ENCODE measurements around the gene ELMO3. TPM values are rescaled to one million over a fixed set of nuclear protein-coding genes. Genes with fewer than 3 reads are reported as not detected.

The ELMO3 gene
- 2.6 and 3.0 TPM in 2 replicates for total RNA-seq (2014; rRNA removed; shearing (Covaris generic))
- 1.1 and 1.3 TPM in 2 replicates for polyA plus RNA-seq (2015; cell fraction: cytosol; rRNA removed)
- 14.7 and 17.2 TPM in 2 replicates for polyA plus RNA-seq (2015; cell fraction: nucleus; rRNA removed)

- no peak for DNase-seq (ENCODE audit: low read depth)
These were observed at the start of gene ELMO3 for GRCh38 chr16:67199011-67199807. TSS of gene ELMO3 (plus strand) at chr16:67199131. CDS start at chr16:67199327, 196 bp downstream.

GRCh38 chr16:67149276-67150046 lies 49.5 kb upstream of the ELMO3 start:
- no peak for DNase-seq (ENCODE audit: low read depth)

GRCh38 chr16:67150047-67150832 lies 48.7 kb upstream of the ELMO3 start:
- no peak for DNase-seq (ENCODE audit: low read depth)

GRCh38 chr16:67150833-67151396 lies 48.0 kb upstream of the ELMO3 start, which contains the start of gene B3GNT9:
TSS of gene B3GNT9 (minus strand) at chr16:67150998. CDS start at chr16:67150485, 513 bp downstream.
- peak; percentile 26 for DNase-seq (ENCODE audit: low read depth)

- no peak for DNase-seq (ENCODE audit: low read depth)
These were observed 47.4 kb upstream of the ELMO3 start for GRCh38 chr16:67151431-67152097.

GRCh38 chr16:67154578-67155294 lies 44.2 kb upstream of the ELMO3 start:
- no peak for DNase-seq (ENCODE audit: low read depth)

- peak; percentile 32 for DNase-seq (ENCODE audit: low read depth)
These were observed 43.4 kb upstream of the ELMO3 start for GRCh38 chr16:67155295-67156142.

GRCh38 chr16:67156143-67156844 lies 42.6 kb upstream of the ELMO3 start:
- DNase-seq (ENCODE audit: low read depth), result no peak

GRCh38 chr16:67157106-67157748 lies 41.7 kb upstream of the ELMO3 start:
- DNase-seq (ENCODE audit: low read depth), result no peak

- no peak for DNase-seq (ENCODE audit: low read depth)
These were observed 40.9 kb upstream of the ELMO3 start for GRCh38 chr16:67157892-67158635.

- DNase-seq (ENCODE audit: low read depth), result peak; percentile 36
These were observed 40.0 kb upstream of the ELMO3 start for GRCh38 chr16:67158637-67159600.

- DNase-seq (ENCODE audit: low read depth), result no peak
These were observed 37.3 kb upstream of the ELMO3 start for GRCh38 chr16:67161595-67162058.

- no peak for DNase-seq (ENCODE audit: low read depth)
These were observed 36.3 kb upstream of the ELMO3 start for GRCh38 chr16:67162506-67163163.

GRCh38 chr16:67163164-67163998 lies 35.5 kb upstream of the ELMO3 start:
- no peak for DNase-seq (ENCODE audit: low read depth)
